ENCODE measurements around the gene PBX3. TPM values are rescaled to one million over a fixed set of nuclear protein-coding genes. Genes with fewer than 3 reads are reported as not detected.

The PBX3 gene
- total and polyA plus RNA-seq, 3 donors from 2014 or later = 21.0 to 56.1 (median 48.0) TPM

DNA sequence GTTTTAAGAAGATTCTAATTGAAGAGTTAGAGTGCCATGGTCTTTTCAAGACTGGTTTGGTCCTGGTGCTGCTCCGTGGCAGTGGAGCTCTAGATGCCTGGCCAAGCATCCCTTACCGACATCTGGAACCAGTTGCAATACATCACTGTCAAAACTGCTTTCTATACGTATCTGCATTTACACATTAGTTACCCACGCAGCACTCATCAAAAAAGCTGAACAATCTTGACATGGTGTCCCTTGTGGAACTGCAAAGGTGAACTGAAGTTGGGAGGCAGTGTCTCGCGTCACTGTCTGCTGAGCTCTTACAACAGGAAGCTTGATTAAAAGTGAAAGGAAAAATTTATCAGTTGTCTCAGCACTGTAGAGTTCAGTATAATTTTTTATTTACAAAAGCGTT is 82.6 kb downstream of the PBX3 start:
- H3K4me1 ChIP-seq = no peaks in the 10 kb centered on the region
- H3K27ac ChIP-seq = no peak overlapping the region
- TF ChIP-seq POLR2A (IDR thresholded peaks at IDR 0.05) = no peak
- TF ChIP-seq, protein P1, sequence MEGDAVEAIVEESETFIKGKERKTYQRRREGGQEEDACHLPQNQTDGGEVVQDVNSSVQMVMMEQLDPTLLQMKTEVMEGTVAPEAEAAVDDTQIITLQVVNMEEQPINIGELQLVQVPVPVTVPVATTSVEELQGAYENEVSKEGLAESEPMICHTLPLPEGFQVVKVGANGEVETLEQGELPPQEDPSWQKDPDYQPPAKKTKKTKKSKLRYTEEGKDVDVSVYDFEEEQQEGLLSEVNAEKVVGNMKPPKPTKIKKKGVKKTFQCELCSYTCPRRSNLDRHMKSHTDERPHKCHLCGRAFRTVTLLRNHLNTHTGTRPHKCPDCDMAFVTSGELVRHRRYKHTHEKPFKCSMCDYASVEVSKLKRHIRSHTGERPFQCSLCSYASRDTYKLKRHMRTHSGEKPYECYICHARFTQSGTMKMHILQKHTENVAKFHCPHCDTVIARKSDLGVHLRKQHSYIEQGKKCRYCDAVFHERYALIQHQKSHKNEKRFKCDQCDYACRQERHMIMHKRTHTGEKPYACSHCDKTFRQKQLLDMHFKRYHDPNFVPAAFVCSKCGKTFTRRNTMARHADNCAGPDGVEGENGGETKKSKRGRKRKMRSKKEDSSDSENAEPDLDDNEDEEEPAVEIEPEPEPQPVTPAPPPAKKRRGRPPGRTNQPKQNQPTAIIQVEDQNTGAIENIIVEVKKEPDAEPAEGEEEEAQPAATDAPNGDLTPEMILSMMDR (IDR thresholded peaks at IDR 0.05) = no peak
- 34 to 36% methylated on average over 7 of the region's 7 CpGs for WGBS, 2 donors
- intact Hi-C loops (cut with DNase I; ENCODE audit: low total_unique reads) = no loop called here
- H3K4me3 ChIP-seq = peak overlapping the region in 1 of 2 donors; percentile 32
- no peaks in the 10 kb centered on the region for H3K36me3 ChIP-seq (ENCODE audit: low read depth, missing control alignments)
- no peaks in the 10 kb centered on the region for H3K27me3 ChIP-seq
- peak; percentile 47 for DNase-seq
- H3K9me3 ChIP-seq = no peaks in the 10 kb centered on the region

DNA sequence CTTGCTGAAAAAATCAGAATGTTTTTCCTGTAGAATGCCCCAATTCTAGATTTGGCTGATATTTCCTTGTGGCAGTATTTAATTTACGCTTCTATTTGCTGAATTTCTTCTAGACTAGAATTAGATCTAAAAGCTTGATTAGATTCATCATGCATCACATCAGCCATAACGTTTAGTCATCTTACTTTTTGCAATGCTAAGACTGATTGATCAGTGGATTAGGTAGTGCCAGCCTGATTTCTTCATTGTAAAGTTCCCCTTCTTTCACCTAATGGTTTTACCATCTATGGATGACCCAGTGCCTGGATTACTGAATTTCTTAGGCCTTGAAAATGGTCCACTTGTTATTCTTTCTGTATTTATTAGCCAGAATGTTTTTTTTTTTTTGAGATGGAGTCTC is 83.9 kb downstream of the PBX3 start:
- Histone ChIP-seq H3K27me3 (no peaks in the 10 kb centered on the region), H3K27ac (no peak overlapping the region), H3K4me1 (no peaks in the 10 kb centered on the region), H3K4me3 (no peak overlapping the region), H3K36me3 (ENCODE audit: low read depth, missing control alignments) (no peaks in the 10 kb centered on the region), H3K9me3 (no peaks in the 10 kb centered on the region)
- TF ChIP-seq POLR2A (IDR thresholded peaks at IDR 0.05) = no peak
- TF ChIP-seq, protein P1 (IDR thresholded peaks at IDR 0.05) = no peak
- intact Hi-C loops (cut with DNase I; ENCODE audit: low total_unique reads) = no loop called here
- 89 to 90% methylated on average over 2 of the region's 2 CpGs for WGBS, 2 donors
- no peak for DNase-seq

DNA sequence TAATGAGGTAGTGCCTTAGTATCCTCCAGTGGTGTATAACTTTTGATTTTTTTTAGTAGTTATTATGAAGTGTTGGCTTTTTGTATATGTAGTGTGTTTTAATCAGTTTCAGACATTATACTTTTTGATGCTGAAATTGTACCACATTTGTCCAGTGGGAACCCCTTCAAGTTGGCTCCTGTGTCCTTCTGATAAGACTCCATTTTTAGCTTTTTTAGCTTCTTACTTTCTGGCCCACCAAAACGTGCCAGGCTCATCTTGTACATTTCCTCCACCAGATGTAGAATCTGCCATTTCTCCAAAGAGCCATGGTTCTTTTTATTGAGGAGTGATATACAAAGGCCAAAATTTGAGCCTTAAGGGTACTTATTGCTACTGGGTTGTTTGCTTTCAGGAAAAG is 84.4 kb downstream of the PBX3 start:
- 75 to 82% methylated on average over 1 of the region's 1 CpG for WGBS, 2 donors
- Histone ChIP-seq H3K27ac (no peak overlapping the region), H3K9me3 (no peaks in the 10 kb centered on the region), H3K27me3 (no peaks in the 10 kb centered on the region), H3K4me1 (no peaks in the 10 kb centered on the region), H3K4me3 (no peak overlapping the region), H3K36me3 (ENCODE audit: low read depth, missing control alignments) (no peaks in the 10 kb centered on the region)
- no peak for TF ChIP-seq POLR2A (IDR thresholded peaks at IDR 0.05)
- TF ChIP-seq, protein P1 (IDR thresholded peaks at IDR 0.05) = no peak
- intact Hi-C loops (cut with DNase I; ENCODE audit: low total_unique reads) = no loop called here
- no peak for DNase-seq

DNA sequence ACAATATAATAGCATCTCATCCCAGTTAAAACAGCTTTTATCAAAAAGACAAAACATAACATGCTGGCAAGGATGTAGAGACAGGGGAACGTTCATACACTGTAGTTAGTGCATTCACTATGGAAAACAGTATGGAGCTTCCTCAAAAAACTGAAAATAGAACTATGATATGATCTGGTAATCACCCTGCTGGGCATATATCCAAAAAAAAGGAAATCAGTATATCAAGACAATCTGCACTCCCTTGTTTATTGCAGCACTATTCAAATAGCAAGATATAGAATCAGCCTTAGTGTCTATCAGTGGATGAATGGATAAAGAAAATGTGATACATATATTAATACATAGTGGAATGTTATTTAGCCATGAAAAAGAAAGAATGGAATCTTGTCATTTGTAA is 88.5 kb downstream of the PBX3 start:
- Histone ChIP-seq H3K9me3 (no peaks in the 10 kb centered on the region), H3K27ac (no peak overlapping the region), H3K27me3 (no peaks in the 10 kb centered on the region), H3K36me3 (ENCODE audit: low read depth, missing control alignments) (no peaks in the 10 kb centered on the region), H3K4me3 (no peak overlapping the region), H3K4me1 (no peaks in the 10 kb centered on the region)
- no peak for TF ChIP-seq POLR2A (IDR thresholded peaks at IDR 0.05)
- TF ChIP-seq, protein P1 (IDR thresholded peaks at IDR 0.05) = no peak
- DNase-seq = no peak
- WGBS, 2 donors = 66 to 77% methylated on average over 1 of the region's 1 CpG
- intact Hi-C loops (cut with DNase I; ENCODE audit: low total_unique reads) = no loop called here

DNA sequence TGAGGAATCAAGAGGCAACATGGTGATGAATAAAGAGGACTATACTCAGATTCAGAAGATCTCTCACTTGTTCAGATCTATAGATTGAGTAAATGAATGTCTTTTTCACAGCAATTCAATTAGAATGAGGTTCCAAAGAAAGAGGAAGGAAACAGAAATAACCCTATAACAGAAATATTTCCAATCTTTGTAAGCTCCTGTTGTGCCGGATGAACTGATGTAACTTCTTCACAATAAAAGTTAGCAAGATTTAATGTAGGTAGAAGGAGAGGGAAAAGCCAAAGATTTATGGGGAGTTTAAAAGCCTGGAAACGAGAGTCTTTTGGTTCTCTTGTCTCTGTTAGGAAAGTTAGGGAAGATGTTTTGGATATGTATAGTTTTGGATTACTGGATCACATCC is 92.1 kb downstream of the PBX3 start:
- Histone ChIP-seq H3K4me3 (no peak overlapping the region), H3K9me3 (no peaks in the 10 kb centered on the region), H3K27ac (no peak overlapping the region), H3K4me1 (no peaks in the 10 kb centered on the region), H3K36me3 (ENCODE audit: low read depth, missing control alignments) (no peaks in the 10 kb centered on the region), H3K27me3 (no peaks in the 10 kb centered on the region)
- TF ChIP-seq, protein P1 (IDR thresholded peaks at IDR 0.05) = no peak
- no peak for TF ChIP-seq POLR2A (IDR thresholded peaks at IDR 0.05)
- no peak for DNase-seq
- intact Hi-C loops (cut with DNase I; ENCODE audit: low total_unique reads) = no loop called here
- 72 to 82% methylated on average over 2 of the region's 2 CpGs for WGBS, 2 donors
